ENCODE measurements around the gene STXBP6. TPM values are rescaled to one million over a fixed set of nuclear protein-coding genes. Genes with fewer than 3 reads are reported as not detected.

STXBP6 gene
- total and polyA plus RNA-seq, 2 of the 13 experiments (the other 11 are each of a cell fraction or from before 2014, with no cell fraction given): 35.3 to 42.8 TPM

- POLR2A ChIA-PET: interaction anchor here (0.6 to 3.0 kb wide), 10 partner anchors 10 to 632 kb away, joined by 3 to 24 read pairs (median 4); no protein-coding TSS in a partner anchor
- H2AFZ ChIP-seq (ENCODE audit: low read length): peak overlapping the region; percentile 3
- in situ Hi-C loops (cut with HindIII; ENCODE audit: extremely low pct_ligation_motif_present, low pct_unique_long_range_greater_than_20kb): no loop called here
- TF ChIP-seq PRDM15 (CRISPR knock-in tag; IDR thresholded peaks at IDR 0.05): peak; percentile 42; the same call in 1 of the 2 replicates
- TF ChIP-seq BRCA1 (CRISPR knock-in tag; IDR thresholded peaks at IDR 0.05): 0 out of 2 replicates have a peak, but pooled peaks have one; percentile 70
- 0 out of 4 replicates have a peak, but pooled peaks of 1 of the 2 experiments have one; percentile 7 for TF ChIP-seq HMGXB4 (CRISPR knock-in tag; IDR thresholded peaks at IDR 0.05; ENCODE audit: borderline replicate concordance in 1 of 2, low read depth in 1 of 2)
- TF ChIP-seq ELF4 (CRISPR knock-in tag; IDR thresholded peaks at IDR 0.05; ENCODE audit: borderline replicate concordance): no peak
- TF ChIP-seq PATZ1 (CRISPR knock-in tag; IDR thresholded peaks at IDR 0.05): 0 out of 2 replicates have a peak, but pooled peaks have one; percentile 4
- peak; percentile 17; the same call in 1 of the 2 replicates for TF ChIP-seq DMAP1 (CRISPR knock-in tag; IDR thresholded peaks at IDR 0.05)
- 0 out of 2 replicates have a peak, but pooled peaks have one; percentile 18 for TF ChIP-seq MED13 (CRISPR knock-in tag; IDR thresholded peaks at IDR 0.05)
- no peak for TF ChIP-seq SNAPC5 (CRISPR knock-in tag; IDR thresholded peaks at IDR 0.05; ENCODE audit: borderline replicate concordance)
- 0 out of 2 replicates have a peak, but pooled peaks have one; percentile 29 for TF ChIP-seq ZNF792 (CRISPR knock-in tag; IDR thresholded peaks at IDR 0.05)
- 0 out of 2 replicates have a peak, but pooled peaks have one; percentile 9 for TF ChIP-seq KLF9 (CRISPR knock-in tag; IDR thresholded peaks at IDR 0.05; ENCODE audit: low read depth)
- TF ChIP-seq MAX (IDR thresholded peaks at IDR 0.05): 0 out of 2 replicates have a peak, but pooled peaks have one; percentile 1
- peak; percentile 84; the same call in 1 of the 2 replicates for TF ChIP-seq CHD4 (IDR thresholded peaks at IDR 0.05; ENCODE audit: borderline replicate concordance, low read length)
These were observed 174.6 kb downstream of the STXBP6 start for GRCh38 chr14:24875203-24875838.

More at GRCh38 chr14:24875203-24875838, 174.6 kb downstream of the STXBP6 start:
- ATAC-seq (peak; percentile 32), DNase-seq (ENCODE audit: low spot score) (no peak), FAIRE-seq (no peak)
- intact Hi-C loops (cut with micrococcal nuclease; ENCODE audit: unreplicated experiment): loop anchor here (1.0 to 2.0 kb wide), 2 partner anchors 36 to 59 kb away; no protein-coding TSS in a partner anchor
- CTCF ChIA-PET (ENCODE audit: low intra/inter-chr PET ratio, low total read pairs): no interaction called here
- no peak overlapping the region for H3K9ac ChIP-seq (ENCODE audit: insufficient read depth, low read depth, low read length)
- peak overlapping the region; percentile 67 for H3K4me2 ChIP-seq (ENCODE audit: low read depth, low read length)
- H3K79me2 ChIP-seq (ENCODE audit: insufficient read depth, low read length): no peaks in the 10 kb centered on the region
- H3K4me3 ChIP-seq (replicated peaks in 1 of 3; ENCODE audit: insufficient read depth in 1 of 3, low read depth in 2 of 3, low read length in 3 of 3): peak overlapping the region in 1 of 3 experiments; percentile 31; a peak in 2 of 6 replicates
- no TSS peak for BruUV-seq (replicated peaks)
- 75% methylated on average over 4 of the region's 4 CpGs for WGBS (ENCODE audit: low lambda C conversion rate)
- H3K27ac ChIP-seq (ENCODE audit: extremely low read length, insufficient read depth, low read length): peak overlapping the region; percentile 1
- H3K36me3 ChIP-seq (replicated peaks in 1 of 2; ENCODE audit: control insufficient read depth in 1 of 2, insufficient read depth in 2 of 2, low read length in 2 of 2): no peaks in the 10 kb centered on the region
- no peaks in the 10 kb centered on the region for H3K27me3 ChIP-seq (ENCODE audit: control insufficient read depth in 1 of 2, insufficient read depth in 2 of 2, low read length in 2 of 2)
- H3K9me3 ChIP-seq (ENCODE audit: low read length): no peaks in the 10 kb centered on the region
- peaks cover 65% of the 10 kb centered on the region for H3K4me1 ChIP-seq (ENCODE audit: insufficient read depth, low read length)
- no peaks in the 10 kb centered on the region for H4K20me1 ChIP-seq (ENCODE audit: insufficient read depth, low read length)

Measured in HepG2 (cell line).